GM13977 (cell line): ENCODE data around the gene S100A10.

Experiments
- DNase-seq: peaks from one replicate; pipeline ENCODE4 v3.0.0; 2012; ENCODE audit warnings: low spot score
- in situ Hi-C: fragments of 300-500 bp; cut with MboI; formaldehyde crosslinking; loops from one replicate; pipeline ENCODE4 v1.12.0; 2022; ENCODE audit warnings: low sequenced_read_pairs, low pct_unique_long_range_greater_than_20kb, mixed read lengths, inconsistent platforms; ENCODE audit not compliant: unreplicated experiment
- TF ChIP-seq, protein P1 (sequence below): IDR thresholded peaks from 2 replicates; pipeline ENCODE4 v1.5.1; 2012; ENCODE audit warnings: mild to moderate bottlenecking, control low read depth; ENCODE audit not compliant: insufficient read depth; ENCODE audit errors: extremely low read depth, missing control alignments

Gene S100A10

GRCh38 chr1:152014943-152015342, 21.3 kb upstream of the S100A10 start:
- DNase-seq = no peak
- TF ChIP-seq, protein P1, sequence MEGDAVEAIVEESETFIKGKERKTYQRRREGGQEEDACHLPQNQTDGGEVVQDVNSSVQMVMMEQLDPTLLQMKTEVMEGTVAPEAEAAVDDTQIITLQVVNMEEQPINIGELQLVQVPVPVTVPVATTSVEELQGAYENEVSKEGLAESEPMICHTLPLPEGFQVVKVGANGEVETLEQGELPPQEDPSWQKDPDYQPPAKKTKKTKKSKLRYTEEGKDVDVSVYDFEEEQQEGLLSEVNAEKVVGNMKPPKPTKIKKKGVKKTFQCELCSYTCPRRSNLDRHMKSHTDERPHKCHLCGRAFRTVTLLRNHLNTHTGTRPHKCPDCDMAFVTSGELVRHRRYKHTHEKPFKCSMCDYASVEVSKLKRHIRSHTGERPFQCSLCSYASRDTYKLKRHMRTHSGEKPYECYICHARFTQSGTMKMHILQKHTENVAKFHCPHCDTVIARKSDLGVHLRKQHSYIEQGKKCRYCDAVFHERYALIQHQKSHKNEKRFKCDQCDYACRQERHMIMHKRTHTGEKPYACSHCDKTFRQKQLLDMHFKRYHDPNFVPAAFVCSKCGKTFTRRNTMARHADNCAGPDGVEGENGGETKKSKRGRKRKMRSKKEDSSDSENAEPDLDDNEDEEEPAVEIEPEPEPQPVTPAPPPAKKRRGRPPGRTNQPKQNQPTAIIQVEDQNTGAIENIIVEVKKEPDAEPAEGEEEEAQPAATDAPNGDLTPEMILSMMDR = no peak
- in situ Hi-C loops = no loop called here

GRCh38 chr1:152013664-152014237, 20.1 kb upstream of the S100A10 start:
- no peak for DNase-seq
- TF ChIP-seq, protein P1 = peak; percentile 73
- in situ Hi-C loops = no loop called here

DNA sequence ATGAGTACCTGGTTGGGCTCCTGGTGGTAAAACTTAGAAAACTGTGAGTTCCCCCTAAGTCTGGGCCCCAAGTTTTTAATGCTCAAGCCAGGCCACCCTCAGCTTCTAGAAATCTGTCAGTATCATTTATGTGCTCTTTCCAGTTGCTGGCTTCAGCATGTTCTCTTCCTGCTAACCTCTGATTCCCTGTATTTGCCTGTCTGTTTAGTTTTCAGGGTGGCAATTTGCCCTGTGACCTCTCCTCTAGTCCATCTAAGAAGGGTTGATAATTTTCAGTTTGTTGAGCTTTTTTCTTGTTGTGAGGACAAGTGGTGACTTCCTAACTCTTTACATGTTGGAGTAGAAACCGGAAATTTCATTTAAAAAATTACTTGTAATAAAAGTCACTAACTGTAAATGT, 16.0 kb upstream of the S100A10 start:
- in situ Hi-C loops = loop anchor here (10.0 kb wide), 2 partner anchors 75 to 125 kb away; no protein-coding TSS in a partner anchor
- no peak for DNase-seq
- TF ChIP-seq, protein P1 = no peak

- TF ChIP-seq, protein P1 = no peak
- no peak for DNase-seq
- in situ Hi-C loops = loop anchor here (10.0 kb wide), 2 partner anchors 72 to 122 kb away; no protein-coding TSS in a partner anchor
These were observed 13.4 kb upstream of the S100A10 start for GRCh38 chr1:152007047-152007446.

DNA sequence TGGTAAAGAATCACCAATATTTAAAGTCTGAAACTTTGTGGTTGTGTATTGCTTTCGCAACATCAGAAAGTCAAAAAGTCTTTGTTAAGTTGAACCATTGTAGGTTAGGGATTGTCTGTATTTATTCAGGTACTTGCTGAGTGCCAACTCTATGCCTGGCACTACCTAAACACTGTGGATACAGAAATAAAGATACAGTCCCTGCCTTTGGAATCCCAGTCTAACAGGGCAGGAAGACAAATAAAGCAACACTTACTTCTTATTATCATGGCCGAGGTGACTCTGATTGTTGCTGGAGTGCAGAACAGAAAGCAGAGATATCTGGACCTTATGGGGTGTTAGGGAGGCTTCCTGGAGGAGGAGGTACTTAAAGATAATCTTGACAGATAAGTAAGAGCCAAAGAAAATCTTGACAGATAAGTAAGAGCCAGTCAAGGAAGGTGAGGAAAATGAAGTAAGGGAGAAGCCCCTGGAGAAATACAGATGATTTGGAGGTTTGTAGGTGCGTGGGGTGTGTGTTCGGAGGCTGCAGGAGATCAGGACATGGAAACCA, 11.8 kb upstream of the S100A10 start:
- TF ChIP-seq, protein P1 = no peak
- no peak for DNase-seq
- in situ Hi-C loops = loop anchor here (10.0 kb wide), 2 partner anchors 71 to 121 kb away; no protein-coding TSS in a partner anchor

- DNase-seq = no peak
- TF ChIP-seq, protein P1 = no peak
- in situ Hi-C loops = loop anchor here (10.0 kb wide), 2 partner anchors 69 to 119 kb away; no protein-coding TSS in a partner anchor
These were observed 10.3 kb upstream of the S100A10 start for GRCh38 chr1:152003846-152004442.
